Neuronal stem cell (in vitro differentiated cells): ENCODE measurements around the gene NR1H4.

Experiments used
- DNase-seq: peaks from one replicate; pipeline ENCODE4 v3.0.0-alpha.2; 2013; ENCODE audit warnings: low spot score
- H2AFZ ChIP-seq: one replicate; pipeline ENCODE4 v1.6.1; 2013; ENCODE audit warnings: mild to moderate bottlenecking, low read length, inconsistent platforms
- H2AK5ac ChIP-seq: 2 replicates; pipeline ENCODE4 v1.6.1; 2013; ENCODE audit warnings: low read depth, mild to moderate bottlenecking, inconsistent platforms, low read length, moderate library complexity, mixed read lengths
- H2BK120ac ChIP-seq: 2 replicates; pipeline ENCODE4 v1.6.1; 2013; ENCODE audit warnings: low read depth, mild to moderate bottlenecking, inconsistent platforms, low read length, moderate library complexity, mixed read lengths
- H2BK12ac ChIP-seq: one replicate; pipeline ENCODE4 v1.6.1; 2013; ENCODE audit warnings: low read length, inconsistent platforms
- H2BK15ac ChIP-seq: 2 replicates; pipeline ENCODE4 v1.6.1; 2013; ENCODE audit warnings: mild to moderate bottlenecking, low read length, inconsistent platforms, mixed read lengths
- H2BK5ac ChIP-seq: one replicate; pipeline ENCODE4 v1.6.1; 2013; ENCODE audit warnings: inconsistent platforms, mild to moderate bottlenecking, low read length, moderate library complexity
- H3K14ac ChIP-seq: one replicate; pipeline ENCODE4 v1.6.1; 2013; ENCODE audit warnings: low read length, inconsistent platforms
- H3K18ac ChIP-seq: 2 replicates; pipeline ENCODE4 v1.6.1; 2013; ENCODE audit warnings: low read length, inconsistent platforms
- H3K23ac ChIP-seq: 2 replicates; pipeline ENCODE4 v1.6.1; 2013; ENCODE audit warnings: low read depth, mild to moderate bottlenecking, mixed read lengths, low read length, inconsistent platforms; ENCODE audit not compliant: poor library complexity
- H3K27ac ChIP-seq: replicated peaks from 3 replicates; pipeline ENCODE4 v1.5.1; 2013; ENCODE audit warnings: low read length, inconsistent platforms
- H3K27me3 ChIP-seq, 3 experiments: 2 replicates each; pipeline ENCODE4 v1.6.1; 2013; ENCODE audit warnings: low read length in 3 of 3, mild to moderate bottlenecking in 2 of 3, inconsistent platforms in 1 of 3, low read depth in 1 of 3, mixed read lengths in 1 of 3, moderate library complexity in 1 of 3; ENCODE audit not compliant: control insufficient read depth in 3 of 3, insufficient read depth in 3 of 3
- H3K36me3 ChIP-seq, 2 donors: replicated peaks in 1 of 2; 2 replicates each; pipeline ENCODE4 v1.6.1; 2013; ENCODE audit warnings: low read length in 2 of 2; ENCODE audit not compliant: control insufficient read depth in 2 of 2, insufficient read depth in 2 of 2
- H3K4ac ChIP-seq: 2 replicates; pipeline ENCODE4 v1.6.1; 2013; ENCODE audit warnings: inconsistent platforms, mild to moderate bottlenecking, low read length, moderate library complexity
- H3K4me1 ChIP-seq, 2 donors: 1 replicate in 1 of 2; 2 replicates in 1 of 2; pipeline ENCODE4 v1.6.1; 2013; ENCODE audit warnings: low read length in 2 of 2, low read depth in 1 of 2; ENCODE audit not compliant: control insufficient read depth in 2 of 2, insufficient read depth in 1 of 2
- H3K4me2 ChIP-seq: one replicate; pipeline ENCODE4 v1.6.1; 2013; ENCODE audit warnings: mild to moderate bottlenecking, low read length, inconsistent platforms; ENCODE audit not compliant: insufficient read depth, poor library complexity, severe bottlenecking
- H3K4me3 ChIP-seq, 2 donors: 2 replicates each; pipeline ENCODE4 v1.5.1; 2013; ENCODE audit warnings: low read length in 2 of 2, mild to moderate bottlenecking in 2 of 2, inconsistent platforms in 1 of 2, moderate library complexity in 1 of 2
- H3K79me1 ChIP-seq: one replicate; pipeline ENCODE4 v1.6.1; 2013; ENCODE audit warnings: low read depth, mild to moderate bottlenecking, inconsistent platforms, low read length, moderate library complexity
- H3K9ac ChIP-seq: one replicate; pipeline ENCODE4 v1.6.1; 2013; ENCODE audit warnings: mild to moderate bottlenecking, low read depth, low read length, inconsistent platforms; ENCODE audit not compliant: poor library complexity
- H3K9me3 ChIP-seq, 2 donors: replicated peaks in 1 of 2; 2 replicates each; pipeline versions ENCODE3 to v1.6.1; 2013; ENCODE audit warnings: low read length in 2 of 2, mild to moderate bottlenecking in 2 of 2, inconsistent platforms in 1 of 2, low read depth in 1 of 2, mixed read lengths in 1 of 2, moderate library complexity in 1 of 2; ENCODE audit not compliant: control insufficient read depth in 2 of 2, insufficient read depth in 1 of 2
- H4K8ac ChIP-seq: one replicate; pipeline ENCODE4 v1.6.1; 2013; ENCODE audit warnings: low read depth, mild to moderate bottlenecking, inconsistent platforms, low read length, moderate library complexity
- H4K91ac ChIP-seq: one replicate; pipeline ENCODE4 v1.6.1; 2013; ENCODE audit warnings: low read length, low read depth, mild to moderate bottlenecking, inconsistent platforms; ENCODE audit not compliant: poor library complexity
- WGBS, 2 donors: extraction: QIAGEN DNeasy Blood & Tissue Kit; methylation state at CpG; one replicate each; pipeline ENCODE4 v1.1.7; 2013; ENCODE audit warnings: missing lambda C conversion rate in 2 of 2, mixed read lengths in 1 of 2; ENCODE audit not compliant: insufficient read length in 2 of 2, insufficient replicate concordance in 1 of 2; ENCODE audit errors: extremely low coverage in 2 of 2; 5-methylcytosine and 5-hydroxymethylcytosine counted together

Gene NR1H4

GRCh38 chr12:100463661-100464060, 10.0 kb upstream of the NR1H4 start:
- Histone ChIP-seq H3K4me3 (no peak overlapping the region), H2BK12ac (no peak overlapping the region), H3K79me1 (no peaks in the 10 kb centered on the region), H3K36me3 (no peaks in the 10 kb centered on the region), H3K14ac (no peak overlapping the region), H2AK5ac (no peak overlapping the region), H3K4me1 (peaks cover 0 to 4% of the 10 kb centered on the region in 2 donors), H3K4me2 (no peak overlapping the region), H3K9me3 (no peaks in the 10 kb centered on the region), H3K27me3 (no peaks in the 10 kb centered on the region), H3K9ac (no peak overlapping the region), H3K18ac (no peak overlapping the region), H2BK5ac (no peak overlapping the region), H3K4ac (no peak overlapping the region), H2AFZ (no peak overlapping the region), H2BK120ac (no peak overlapping the region), H4K8ac (no peak overlapping the region), H3K27ac (no peak overlapping the region), H4K91ac (no peak overlapping the region), H2BK15ac (no peak overlapping the region), H3K23ac (no peak overlapping the region)
- WGBS, 2 donors, result no CpG with 5 or more reads among the region's 1 CpG
- no peak for DNase-seq

GRCh38 chr12:100464529-100464928, 9.1 kb upstream of the NR1H4 start:
- H3K9ac ChIP-seq, result no peak overlapping the region
- no peak overlapping the region for H2AK5ac ChIP-seq
- WGBS, 2 donors, result no CpG with 5 or more reads among the region's 1 CpG

GRCh38 chr12:100468126-100468525, 5.5 kb upstream of the NR1H4 start:
- no peak for DNase-seq
- Histone ChIP-seq H4K91ac (no peak overlapping the region), H3K9me3 (no peaks in the 10 kb centered on the region), H3K4ac (no peak overlapping the region), H2AFZ (no peak overlapping the region), H3K4me1 (peaks cover 0 to 1% of the 10 kb centered on the region in 2 donors), H2BK120ac (no peak overlapping the region), H4K8ac (no peak overlapping the region), H3K36me3 (no peaks in the 10 kb centered on the region), H3K27me3 (no peaks in the 10 kb centered on the region), H2BK15ac (no peak overlapping the region), H3K9ac (no peak overlapping the region), H3K18ac (no peak overlapping the region), H3K4me3 (no peak overlapping the region), H2BK5ac (no peak overlapping the region), H3K79me1 (no peaks in the 10 kb centered on the region), H3K27ac (no peak overlapping the region), H3K4me2 (no peak overlapping the region), H3K14ac (no peak overlapping the region), H3K23ac (no peak overlapping the region), H2BK12ac (no peak overlapping the region), H2AK5ac (no peak overlapping the region)

More at GRCh38 chr12:100464529-100464928, 9.1 kb upstream of the NR1H4 start:
- H3K4me3 ChIP-seq, result no peak overlapping the region
- peaks cover 0 to 4% of the 10 kb centered on the region in 2 donors for H3K4me1 ChIP-seq
- no peak overlapping the region for H3K18ac ChIP-seq
- H3K14ac ChIP-seq, result no peak overlapping the region
- no peak overlapping the region for H2BK5ac ChIP-seq
- H3K9me3 ChIP-seq, result no peaks in the 10 kb centered on the region
- H2BK15ac ChIP-seq, result no peak overlapping the region
- H4K91ac ChIP-seq, result no peak overlapping the region
- no peak overlapping the region for H2AFZ ChIP-seq
- H3K4me2 ChIP-seq, result no peak overlapping the region
- H2BK12ac ChIP-seq, result no peak overlapping the region
- H3K23ac ChIP-seq, result no peak overlapping the region
- no peaks in the 10 kb centered on the region for H3K27me3 ChIP-seq
- H3K79me1 ChIP-seq, result no peaks in the 10 kb centered on the region
- no peak overlapping the region for H3K4ac ChIP-seq
- no peaks in the 10 kb centered on the region for H3K36me3 ChIP-seq
- no peak for DNase-seq
- no peak overlapping the region for H2BK120ac ChIP-seq
- no peak overlapping the region for H3K27ac ChIP-seq
- no peak overlapping the region for H4K8ac ChIP-seq

- H2BK12ac ChIP-seq, result no peak overlapping the region
- no peak overlapping the region for H3K9ac ChIP-seq
- H2AK5ac ChIP-seq, result no peak overlapping the region
- no CpG with 5 or more reads among the region's 2 CpGs for WGBS, 2 donors
- no peak overlapping the region for H3K4ac ChIP-seq
- no peaks in the 10 kb centered on the region for H3K9me3 ChIP-seq
- H3K36me3 ChIP-seq, result no peaks in the 10 kb centered on the region
- peaks cover 0 to 1% of the 10 kb centered on the region in 2 donors for H3K4me1 ChIP-seq
- no peak for DNase-seq
- H3K27ac ChIP-seq, result no peak overlapping the region
- no peak overlapping the region for H2BK5ac ChIP-seq
- H2BK120ac ChIP-seq, result no peak overlapping the region
- no peaks in the 10 kb centered on the region for H3K27me3 ChIP-seq
- H3K18ac ChIP-seq, result no peak overlapping the region
- no peak overlapping the region for H4K8ac ChIP-seq
- no peak overlapping the region for H3K14ac ChIP-seq
- H2BK15ac ChIP-seq, result no peak overlapping the region
- H3K4me2 ChIP-seq, result no peak overlapping the region
- H2AFZ ChIP-seq, result no peak overlapping the region
- H3K23ac ChIP-seq, result no peak overlapping the region
- no peaks in the 10 kb centered on the region for H3K79me1 ChIP-seq
- no peak overlapping the region for H3K4me3 ChIP-seq
- no peak overlapping the region for H4K91ac ChIP-seq
Measured at GRCh38 chr12:100472325-100472724, 1.3 kb upstream of the NR1H4 start.
